Ovary (tissue), 9 donors: ENCODE measurements around the gene TEX2. TPM values are rescaled to one million over a fixed set of nuclear protein-coding genes. Genes with fewer than 3 reads are reported as not detected.
"Not testable (repeated sequence)": the region's sequence is repeated elsewhere in the genome, so short reads cannot be mapped to it uniquely, and the experiment has no call there.

Source experiments
- DNase-seq, 5 donors: peaks; one replicate each; pipeline ENCODE4 v3.0.0-alpha.2; 2019 to 2020
- H3K27ac ChIP-seq, 2 donors: fragments of 200-600 bp; one replicate each; pipeline versions ENCODE4 v1.5.1 to v1.8.0; 2019 to 2022
- H3K27me3 ChIP-seq: fragments of 200-600 bp; one replicate; pipeline ENCODE4 v1.8.0; 2022
- H3K36me3 ChIP-seq: fragments of 200-600 bp; sonication (generic); one replicate; pipeline ENCODE4 v1.5.1; 2019
- H3K4me1 ChIP-seq: one replicate; pipeline ENCODE4 v1.8.1; 2013; ENCODE audit warnings: mild to moderate bottlenecking, moderate library complexity; ENCODE audit not compliant: insufficient read depth
- H3K4me3 ChIP-seq: fragments of 200-600 bp; sonication (generic); one replicate; pipeline ENCODE4 v1.5.1; 2017
- H3K9me3 ChIP-seq, 2 donors: fragments of 200-600 bp in 1 of 2; sonication (generic) in 1 of 2; one replicate each; pipeline versions ENCODE4 v1.5.1 to v1.8.1; 2013 to 2019; ENCODE audit warnings: mild to moderate bottlenecking in 1 of 2, moderate library complexity in 1 of 2
- EP300 ChIP-seq: sonication (generic); formaldehyde crosslinking; IDR thresholded peaks from one replicate; pipeline ENCODE4 v1.6.1; 2017; ENCODE audit warnings: antibody characterized with exemption
- POLR2A ChIP-seq: fragments of 450-650 bp; IDR thresholded peaks from one replicate; pipeline ENCODE4 v1.6.1; 2017; ENCODE audit warnings: antibody characterized with exemption, mild to moderate bottlenecking, moderate library complexity
- WGBS, 3 donors: extraction: QIAGEN DNeasy Blood & Tissue Kit in 1 of 3; methylation state at CpG; one replicate each; pipeline versions ENCODE4 v1.1.5 to v1.1.7; 2013 to 2017; 5-methylcytosine and 5-hydroxymethylcytosine counted together
- intact Hi-C, 4 donors: fragments of 100-400 bp; cut with DNase I; formaldehyde crosslinking; loops; one replicate each; pipeline versions ENCODE4 v1.11.0 to v1.15.1; 2022 to 2023
- polyA plus RNA-seq, 2 donors: library from polyadenylated mRNA; stranded (reverse); fragments of 200-250 nt in 1 of 2; fragments of 350-450 nt in 1 of 2; fragmentation: Illumina TruSeq in 1 of 2; extraction: RNeasy Lipid Tissue Mini Kit (QIAGEN cat#74804) in 1 of 2; gene quantifications; one replicate each; pipeline ENCODE4 v1.2.3, GENCODE V29; 2013 to 2014
- total RNA-seq, 7 donors: library from RNA; depleted of rRNA in 2 of 7; stranded (reverse); fragments of >200 nt in 2 of 7; fragmentation: NEBNext Ultra II Directional in 3 of 7; extraction: Animal tissue kit (Norgen Biotek cat#: 25700) in 3 of 7; gene quantifications; one replicate each; pipeline versions ENCODE4 v1.1.0 to v1.2.4, GENCODE V29; 2016 to 2023
- TF ChIP-seq, protein P1 (sequence below), 3 donors: fragments of 450-650 bp in 2 of 3; fragments of 200-600 bp in 1 of 3; IDR thresholded peaks; one replicate each; pipeline versions ENCODE4 v1.5.1 to v1.8.0; 2016 to 2022; ENCODE audit warnings: antibody characterized with exemption in 3 of 3, mild to moderate bottlenecking in 1 of 3
- donor health status: DM: no; HTN: no; CAD: no; lungs with moderate emphysema.
- donor health status: DM: no; HTN: no; CAD: no.
- donor health status: Bipolar disorder and iron deficiency.
- donor health status: DM: yes; HTN: yes; CAD: no.
- donor health status: DM: no; HTN: no; CAD: no.
- donor health status: DM: yes; HTN: yes; CAD: no.

Gene TEX2
- total and polyA plus RNA-seq, 9 donors, result 13.9 to 36.7 (median 31.4) TPM

GRCh38 chr17:64171041-64171440 is 92.0 kb downstream of the TEX2 start:
- no peak for TF ChIP-seq EP300
- TF ChIP-seq POLR2A, result no peak
- TF ChIP-seq, protein P1, sequence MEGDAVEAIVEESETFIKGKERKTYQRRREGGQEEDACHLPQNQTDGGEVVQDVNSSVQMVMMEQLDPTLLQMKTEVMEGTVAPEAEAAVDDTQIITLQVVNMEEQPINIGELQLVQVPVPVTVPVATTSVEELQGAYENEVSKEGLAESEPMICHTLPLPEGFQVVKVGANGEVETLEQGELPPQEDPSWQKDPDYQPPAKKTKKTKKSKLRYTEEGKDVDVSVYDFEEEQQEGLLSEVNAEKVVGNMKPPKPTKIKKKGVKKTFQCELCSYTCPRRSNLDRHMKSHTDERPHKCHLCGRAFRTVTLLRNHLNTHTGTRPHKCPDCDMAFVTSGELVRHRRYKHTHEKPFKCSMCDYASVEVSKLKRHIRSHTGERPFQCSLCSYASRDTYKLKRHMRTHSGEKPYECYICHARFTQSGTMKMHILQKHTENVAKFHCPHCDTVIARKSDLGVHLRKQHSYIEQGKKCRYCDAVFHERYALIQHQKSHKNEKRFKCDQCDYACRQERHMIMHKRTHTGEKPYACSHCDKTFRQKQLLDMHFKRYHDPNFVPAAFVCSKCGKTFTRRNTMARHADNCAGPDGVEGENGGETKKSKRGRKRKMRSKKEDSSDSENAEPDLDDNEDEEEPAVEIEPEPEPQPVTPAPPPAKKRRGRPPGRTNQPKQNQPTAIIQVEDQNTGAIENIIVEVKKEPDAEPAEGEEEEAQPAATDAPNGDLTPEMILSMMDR (IDR thresholded peaks at IDR 0.05), result no peak
- Histone ChIP-seq H3K9me3 (no peaks in the 10 kb centered on the region), H3K4me1 (peaks cover 6% of the 10 kb centered on the region), H3K27ac (no peak overlapping the region), H3K36me3 (no peaks in the 10 kb centered on the region), H3K4me3 (no peak overlapping the region), H3K27me3 (no peaks in the 10 kb centered on the region)
- intact Hi-C loops, result no loop called here
- WGBS, 3 donors, result 95 to 96% (median 95%) methylated on average over 8 of the region's 8 CpGs
- no peak for DNase-seq

DNA sequence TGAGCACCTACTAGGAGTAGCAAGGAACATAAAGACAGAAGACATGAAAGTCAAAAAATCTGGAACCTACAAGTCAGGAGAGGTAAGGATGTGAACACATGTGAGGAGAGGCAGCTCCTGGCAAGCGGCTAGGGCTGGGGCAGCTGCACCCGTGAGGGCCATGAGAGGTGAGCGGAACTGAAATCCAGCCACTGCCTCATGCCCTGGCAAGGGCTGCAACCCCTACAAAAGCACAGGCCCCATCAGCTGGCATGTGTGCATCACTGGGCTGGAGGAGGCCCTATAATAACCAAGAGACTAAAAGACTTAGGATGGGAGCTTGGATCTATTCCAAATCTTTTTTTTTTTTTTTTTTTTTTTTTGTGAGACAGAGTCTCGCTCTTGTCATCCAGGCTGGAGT is 92.8 kb downstream of the TEX2 start:
- 92 to 98% (median 95%) methylated on average over 4 of the region's 4 CpGs for WGBS, 3 donors
- DNase-seq, result no peak
- TF ChIP-seq EP300, result no peak
- no peak for TF ChIP-seq POLR2A
- TF ChIP-seq, protein P1 (IDR thresholded peaks at IDR 0.05), result no peak
- Histone ChIP-seq H3K36me3 (no peaks in the 10 kb centered on the region), H3K4me1 (no peaks in the 10 kb centered on the region), H3K27ac (no peak overlapping the region), H3K27me3 (no peaks in the 10 kb centered on the region), H3K4me3 (no peak overlapping the region), H3K9me3 (no peaks in the 10 kb centered on the region)
- intact Hi-C loops, result no loop called here

GRCh38 chr17:64167666-64168065 is 95.4 kb downstream of the TEX2 start:
- WGBS, 3 donors, result 91 to 97% (median 96%) methylated on average over 3 of the region's 3 CpGs

DNA sequence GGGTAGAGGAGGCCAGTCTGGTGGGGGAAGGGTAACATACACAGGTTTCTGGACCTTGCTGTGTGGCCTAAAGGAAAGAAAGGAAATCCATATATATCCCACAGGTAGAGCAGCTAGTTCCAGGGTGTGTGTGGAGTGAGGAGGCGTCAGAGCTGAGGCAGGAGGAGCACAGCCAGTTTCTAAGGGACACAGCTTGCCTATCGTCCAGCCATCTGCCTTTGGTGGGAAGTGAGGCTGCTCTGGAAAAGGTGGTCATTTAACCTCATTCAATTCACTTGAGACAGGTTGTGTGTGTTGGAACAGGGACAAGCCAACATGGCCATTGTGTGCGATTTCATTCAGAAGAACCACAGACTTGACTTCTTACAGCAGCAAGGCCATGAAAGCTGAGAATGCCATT is 96.2 kb downstream of the TEX2 start:
- Histone ChIP-seq H3K4me1 (no peaks in the 10 kb centered on the region), H3K4me3 (no peak overlapping the region), H3K9me3 (no peaks in the 10 kb centered on the region), H3K36me3 (no peaks in the 10 kb centered on the region), H3K27ac (no peak overlapping the region), H3K27me3 (no peaks in the 10 kb centered on the region)
- DNase-seq, result no peak
- TF ChIP-seq, protein P1 (IDR thresholded peaks at IDR 0.05), result no peak
- TF ChIP-seq EP300 (no peak), POLR2A (no peak)
- WGBS, 3 donors, result 86 to 96% (median 96%) methylated on average over 3 of the region's 3 CpGs
- intact Hi-C loops, result no loop called here

More at GRCh38 chr17:64167666-64168065, 95.4 kb downstream of the TEX2 start:
- H3K27me3 ChIP-seq, H3K9me3 ChIP-seq, H3K4me1 ChIP-seq, H3K36me3 ChIP-seq, H3K27ac ChIP-seq, DNase-seq, intact Hi-C loops, H3K4me3 ChIP-seq: not testable (repeated sequence)

- WGBS, 3 donors, result 90 to 95% (median 93%) methylated on average over 4 of the region's 4 CpGs
- intact Hi-C loops, result no loop called here
- no peak for DNase-seq
- Histone ChIP-seq H3K27ac (no peak overlapping the region), H3K36me3 (no peaks in the 10 kb centered on the region), H3K9me3 (no peaks in the 10 kb centered on the region), H3K4me3 (no peak overlapping the region), H3K27me3 (no peaks in the 10 kb centered on the region), H3K4me1 (no peaks in the 10 kb centered on the region)
- TF ChIP-seq EP300, result no peak
- TF ChIP-seq, protein P1 (IDR thresholded peaks at IDR 0.05), result no peak
- TF ChIP-seq POLR2A, result no peak
These were observed 97.7 kb downstream of the TEX2 start for GRCh38 chr17:64165347-64165746.
